GM12878 (cell line): ENCODE measurements around the gene SLC25A29. TPM values are rescaled to one million over a fixed set of nuclear protein-coding genes. Genes with fewer than 3 reads are reported as not detected.

ENCODE experiments used
- ATAC-seq: fragments of 200-7000 bp; cut with Tn5 transposase; 3 replicates; pipeline ENCODE4 v1.9.1; 2020; ENCODE audit warnings: mild to moderate bottlenecking, moderate library complexity
- BruUV-seq: library from RNA; stranded (reverse); fragments of 400-500 nt; replicated peaks from 2 replicates; lab custom pipeline; 2021; lab: Mats Ljungman, UMichigan
- CTCF ChIA-PET: fragments of 300-600 bp; sonication (Branson Sonifier 250); formaldehyde crosslinking; extraction: SDS; loops from one replicate; lab custom pipeline; 2021; ENCODE audit warnings: inconsistent platforms; lab: Yijun Ruan, JAX
- POLR2A ChIA-PET: fragments of 350-600 bp; formaldehyde crosslinking; extraction: SDS; loops from one replicate; lab custom pipeline; 2021; ENCODE audit warnings: inconsistent platforms; lab: Charles Lee
- RAD21 ChIA-PET: fragments of 300-600 bp; sonication (Branson Sonifier 250); formaldehyde crosslinking; loops from one replicate; lab custom pipeline; 2023; ENCODE audit warnings: antibody characterized with exemption; ENCODE audit not compliant: unreplicated experiment; lab: Charles Lee
- SMC1A ChIA-PET: fragments of 300-600 bp; sonication (Branson Sonifier 250); formaldehyde crosslinking; loops from one replicate; lab custom pipeline; 2023; ENCODE audit not compliant: unreplicated experiment, uncharacterized antibody; lab: Charles Lee
- DNase-seq: peaks from one replicate; pipeline ENCODE4 v3.0.0-alpha.2; 2011; ENCODE audit warnings: low read depth, low spot score
- FAIRE-seq: peaks from 3 replicates; lab custom pipeline; 2011; peaks lifted over from hg19 to GRCh38; lab: Jason Lieb, UNC
- H2AFZ ChIP-seq: 2 replicates; pipeline ENCODE4 v1.6.0; 2011; ENCODE audit warnings: low read depth, low read length, control low read depth; ENCODE audit not compliant: control insufficient read depth
- H3K27ac ChIP-seq: 2 replicates; pipeline ENCODE4 v1.5.1; 2011; ENCODE audit warnings: control low read depth; ENCODE audit not compliant: control insufficient read depth, insufficient read depth
- H3K27me3 ChIP-seq, 2 experiments: replicated peaks in 1 of 2; 2 replicates each; pipeline versions ENCODE4 v1.6.0 to v1.6.1; 2011; ENCODE audit warnings: low read length in 1 of 2; ENCODE audit not compliant: control insufficient read depth in 2 of 2, insufficient read depth in 2 of 2
- H3K36me3 ChIP-seq, 2 experiments: 2 replicates each; pipeline ENCODE4 v1.5.1; 2011; ENCODE audit warnings: low read length in 1 of 2; ENCODE audit not compliant: control insufficient read depth in 2 of 2, insufficient read depth in 2 of 2
- H3K4me1 ChIP-seq: 2 replicates; pipeline ENCODE4 v1.6.1; 2011; ENCODE audit warnings: mild to moderate bottlenecking, low read length, moderate library complexity, mixed read lengths; ENCODE audit not compliant: control insufficient read depth, insufficient read depth
- H3K4me2 ChIP-seq: 2 replicates; pipeline ENCODE4 v1.6.0; 2011; ENCODE audit warnings: control low read depth; ENCODE audit not compliant: control insufficient read depth, insufficient read depth
- H3K4me3 ChIP-seq: fragments of 200-600 bp; sonication (generic); 2 replicates; pipeline ENCODE4 v1.5.1; 2016
- H3K79me2 ChIP-seq: 2 replicates; pipeline ENCODE4 v1.6.0; 2011; ENCODE audit warnings: low read length; ENCODE audit not compliant: control insufficient read depth, insufficient read depth
- H3K9ac ChIP-seq: 2 replicates; pipeline ENCODE4 v1.8.0; 2011; ENCODE audit warnings: low read length, control low read depth, mixed read lengths; ENCODE audit not compliant: control insufficient read depth, insufficient read depth
- H3K9me3 ChIP-seq: replicated peaks from 3 replicates; pipeline ENCODE4 v1.5.1; 2011; ENCODE audit warnings: mild to moderate bottlenecking, low read length; ENCODE audit not compliant: control insufficient read depth, insufficient read depth
- H4K20me1 ChIP-seq: 2 replicates; pipeline ENCODE4 v1.6.0; 2011; ENCODE audit not compliant: control insufficient read depth, insufficient read depth
- BACH1 ChIP-seq: fragments of 450-650 bp; IDR thresholded peaks from 2 replicates; pipeline ENCODE4 v1.6.1; 2017; ENCODE audit warnings: mild to moderate bottlenecking, borderline replicate concordance
- CHD2 ChIP-seq: IDR thresholded peaks from 2 replicates; pipeline ENCODE4 v1.6.1; 2011; ENCODE audit warnings: low read depth, low read length, improper control_type of control experiment, borderline replicate concordance
- GATAD2B ChIP-seq: fragments of 450-650 bp; conservative IDR thresholded peaks from 2 replicates; pipeline ENCODE4 v1.6.1; 2017; ENCODE audit warnings: low read depth, mild to moderate bottlenecking, moderate library complexity
- MAX ChIP-seq: IDR thresholded peaks from 2 replicates; pipeline ENCODE4 v1.6.1; 2012; ENCODE audit warnings: low read depth, low read length, improper control_type of control experiment
- MTA2 ChIP-seq: fragments of 450-650 bp; IDR thresholded peaks from 2 replicates; pipeline ENCODE4 v1.6.1; 2016; ENCODE audit warnings: low read depth, mild to moderate bottlenecking, moderate library complexity
- NR2F1 ChIP-seq: fragments of 450-650 bp; conservative IDR thresholded peaks from 2 replicates; pipeline ENCODE4 v1.6.1; 2017; ENCODE audit warnings: mild to moderate bottlenecking
- PAX5 ChIP-seq: IDR thresholded peaks from 2 replicates; pipeline ENCODE4 v1.6.1; 2011; ENCODE audit warnings: low read depth, low read length, borderline replicate concordance
- POLR2AphosphoS2 ChIP-seq: IDR thresholded peaks from 2 replicates; pipeline ENCODE4 v1.6.1; 2011; ENCODE audit warnings: low read depth, mild to moderate bottlenecking, low read length, improper control_type of control experiment, moderate library complexity
- SIX5 ChIP-seq: IDR thresholded peaks from 2 replicates; pipeline ENCODE4 v1.6.1; 2011; ENCODE audit warnings: mild to moderate bottlenecking, low read depth, low read length, moderate library complexity; ENCODE audit not compliant: severe bottlenecking
- SREBF2 ChIP-seq: IDR thresholded peaks from 2 replicates; pipeline ENCODE4 v1.6.1; 2012; ENCODE audit warnings: mild to moderate bottlenecking, low read length
- TAF1 ChIP-seq: IDR thresholded peaks from 2 replicates; pipeline ENCODE4 v1.6.1; 2011; ENCODE audit warnings: mild to moderate bottlenecking, low read depth, low read length, borderline replicate concordance
- WRNIP1 ChIP-seq: IDR thresholded peaks from 2 replicates; pipeline ENCODE4 v1.6.1; 2011; ENCODE audit warnings: low read depth, low read length, improper control_type of control experiment, borderline replicate concordance
- WGBS: methylation state at CpG from one replicate; pipeline ENCODE4 v1.1.6; 2016; ENCODE audit warnings: low lambda C conversion rate; ENCODE audit not compliant: insufficient replicate concordance, insufficient coverage; ENCODE audit errors: missing lambda C conversion rate; 5-methylcytosine and 5-hydroxymethylcytosine counted together
- in situ Hi-C: fragments of 300-500 bp; cut with MboI; formaldehyde crosslinking; loops from 9 replicates; pipeline ENCODE4 v1.14.3; 2018; ENCODE audit warnings: mixed read lengths
- intact Hi-C: fragments of 100-400 bp; cut with micrococcal nuclease; formaldehyde crosslinking; loops from one replicate; pipeline ENCODE4 v1.14.2; 2022; ENCODE audit not compliant: unreplicated experiment
- polyA plus RNA-seq, 11 experiments: library from polyadenylated mRNA; depleted of rRNA in 4 of 11; unstranded in 6 of 11; stranded (reverse) in 5 of 11; fragments of >200 nt; fragmentation: Nextera tagmentation in 4 of 11; fragmentation: Illumina TruSeq in 1 of 11; extraction: Ambion mirVana in 4 of 11; extraction: Trizol in 1 of 11; gene quantifications; 1 replicate in 1 of 11; 2 replicates in 10 of 11; pipeline versions ENCODE4 v1.2.1 to v1.2.3, GENCODE V29; 2011 to 2016; ENCODE audit warnings: inconsistent platforms in 2 of 11, missing spikeins in 2 of 11, low read depth in 1 of 11
- total RNA-seq, 4 experiments: library from RNA; depleted of rRNA in 3 of 4; stranded (reverse); fragments of >200 nt in 3 of 4; fragmentation: Illumina TruSeq in 1 of 4; extraction: Trizol in 1 of 4; gene quantifications; 2 replicates each; pipeline versions ENCODE4 v1.2.1 to v1.2.3, GENCODE V29; 2013 to 2021
- TF ChIP-seq, protein P1 (sequence below): IDR thresholded peaks from 2 replicates; pipeline ENCODE4 v1.6.1; 2012; ENCODE audit warnings: improper control_type of control experiment, low read depth, low read length; ENCODE audit not compliant: insufficient replicate concordance
- TF ChIP-seq, protein P2 (sequence below): fragments of 450-650 bp; formaldehyde crosslinking; IDR thresholded peaks from 2 replicates; pipeline ENCODE4 v1.4.0; 2020; ENCODE audit warnings: mild to moderate bottlenecking, moderate library complexity

The SLC25A29 gene
- total and polyA plus RNA-seq, 10 of the 15 experiments (the other 5 are each of a cell fraction or from before 2014, with no cell fraction given): 0.42 to 13.3 (median 4.0) TPM; not detected in 1

DNA sequence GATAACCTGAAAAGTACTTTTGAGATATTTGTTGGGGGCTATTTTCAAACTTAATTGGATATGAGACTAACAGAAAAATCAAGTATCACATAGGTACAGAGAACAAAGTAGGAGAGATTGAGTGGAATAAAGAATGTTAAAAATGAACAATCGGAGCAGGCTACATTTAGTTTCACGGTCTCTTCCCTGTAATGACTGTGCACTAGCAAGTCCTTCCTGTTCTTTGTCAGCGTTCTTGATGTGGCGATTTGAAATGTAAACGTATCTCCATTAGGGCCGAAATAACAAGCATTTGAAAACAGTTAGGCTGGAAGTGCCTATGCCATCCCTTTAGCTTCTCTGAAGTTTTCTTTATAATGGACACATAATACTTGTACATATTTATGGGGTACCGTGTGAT is 31.0 kb downstream of the SLC25A29 start (continued):
- TF ChIP-seq MTA2: no peak

GRCh38 chr14:100274250-100274649 is 32.0 kb downstream of the SLC25A29 start:
- WGBS: 86% methylated on average over 4 of the region's 4 CpGs
- intact Hi-C loops (no loop called here), in situ Hi-C loops (no loop called here)
- Histone ChIP-seq H3K4me1 (0 out of 2 replicates have a peak, but pooled peaks cover 5% of the 10 kb centered on the region), H3K27ac (no peak overlapping the region), H3K79me2 (peaks cover 50% of the 10 kb centered on the region), H3K27me3 (no peaks in the 10 kb centered on the region), H3K9me3 (no peaks in the 10 kb centered on the region), H3K4me2 (no peak overlapping the region), H3K9ac (no peak overlapping the region), H2AFZ (no peak overlapping the region), H3K4me3 (no peak overlapping the region), H3K36me3 (peaks cover 10 to 27% of the 10 kb centered on the region in 2 experiments), H4K20me1 (no peaks in the 10 kb centered on the region)
- ATAC-seq: no peak
- SMC1A ChIA-PET: interaction anchor here (1.0 to 1.9 kb wide), 2 partner anchors 8 to 15 kb away, joined by 3 to 5 read pairs; no protein-coding TSS in a partner anchor
- RAD21 ChIA-PET: no interaction called here
- FAIRE-seq: no peak
- CTCF ChIA-PET: interaction anchor here (0.6 to 0.8 kb wide), 2 partner anchors 8 to 388 kb away, joined by 3 read pairs; no protein-coding TSS in a partner anchor
- no peak for DNase-seq
- BruUV-seq: no TSS peak
- POLR2A ChIA-PET: no interaction called here
- TF ChIP-seq MAX (no peak), WRNIP1 (no peak), TAF1 (no peak), NR2F1 (no peak), BACH1 (no peak), SIX5 (no peak), GATAD2B (no peak), PAX5 (no peak), SREBF2 (no peak), POLR2AphosphoS2 (no peak), CHD2 (no peak)
- TF ChIP-seq, protein P1, sequence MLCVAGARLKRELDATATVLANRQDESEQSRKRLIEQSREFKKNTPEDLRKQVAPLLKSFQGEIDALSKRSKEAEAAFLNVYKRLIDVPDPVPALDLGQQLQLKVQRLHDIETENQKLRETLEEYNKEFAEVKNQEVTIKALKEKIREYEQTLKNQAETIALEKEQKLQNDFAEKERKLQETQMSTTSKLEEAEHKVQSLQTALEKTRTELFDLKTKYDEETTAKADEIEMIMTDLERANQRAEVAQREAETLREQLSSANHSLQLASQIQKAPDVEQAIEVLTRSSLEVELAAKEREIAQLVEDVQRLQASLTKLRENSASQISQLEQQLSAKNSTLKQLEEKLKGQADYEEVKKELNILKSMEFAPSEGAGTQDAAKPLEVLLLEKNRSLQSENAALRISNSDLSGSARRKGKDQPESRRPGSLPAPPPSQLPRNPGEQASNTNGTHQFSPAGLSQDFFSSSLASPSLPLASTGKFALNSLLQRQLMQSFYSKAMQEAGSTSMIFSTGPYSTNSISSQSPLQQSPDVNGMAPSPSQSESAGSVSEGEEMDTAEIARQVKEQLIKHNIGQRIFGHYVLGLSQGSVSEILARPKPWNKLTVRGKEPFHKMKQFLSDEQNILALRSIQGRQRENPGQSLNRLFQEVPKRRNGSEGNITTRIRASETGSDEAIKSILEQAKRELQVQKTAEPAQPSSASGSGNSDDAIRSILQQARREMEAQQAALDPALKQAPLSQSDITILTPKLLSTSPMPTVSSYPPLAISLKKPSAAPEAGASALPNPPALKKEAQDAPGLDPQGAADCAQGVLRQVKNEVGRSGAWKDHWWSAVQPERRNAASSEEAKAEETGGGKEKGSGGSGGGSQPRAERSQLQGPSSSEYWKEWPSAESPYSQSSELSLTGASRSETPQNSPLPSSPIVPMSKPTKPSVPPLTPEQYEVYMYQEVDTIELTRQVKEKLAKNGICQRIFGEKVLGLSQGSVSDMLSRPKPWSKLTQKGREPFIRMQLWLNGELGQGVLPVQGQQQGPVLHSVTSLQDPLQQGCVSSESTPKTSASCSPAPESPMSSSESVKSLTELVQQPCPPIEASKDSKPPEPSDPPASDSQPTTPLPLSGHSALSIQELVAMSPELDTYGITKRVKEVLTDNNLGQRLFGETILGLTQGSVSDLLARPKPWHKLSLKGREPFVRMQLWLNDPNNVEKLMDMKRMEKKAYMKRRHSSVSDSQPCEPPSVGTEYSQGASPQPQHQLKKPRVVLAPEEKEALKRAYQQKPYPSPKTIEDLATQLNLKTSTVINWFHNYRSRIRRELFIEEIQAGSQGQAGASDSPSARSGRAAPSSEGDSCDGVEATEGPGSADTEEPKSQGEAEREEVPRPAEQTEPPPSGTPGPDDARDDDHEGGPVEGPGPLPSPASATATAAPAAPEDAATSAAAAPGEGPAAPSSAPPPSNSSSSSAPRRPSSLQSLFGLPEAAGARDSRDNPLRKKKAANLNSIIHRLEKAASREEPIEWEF: no peak
- TF ChIP-seq, protein P2, sequence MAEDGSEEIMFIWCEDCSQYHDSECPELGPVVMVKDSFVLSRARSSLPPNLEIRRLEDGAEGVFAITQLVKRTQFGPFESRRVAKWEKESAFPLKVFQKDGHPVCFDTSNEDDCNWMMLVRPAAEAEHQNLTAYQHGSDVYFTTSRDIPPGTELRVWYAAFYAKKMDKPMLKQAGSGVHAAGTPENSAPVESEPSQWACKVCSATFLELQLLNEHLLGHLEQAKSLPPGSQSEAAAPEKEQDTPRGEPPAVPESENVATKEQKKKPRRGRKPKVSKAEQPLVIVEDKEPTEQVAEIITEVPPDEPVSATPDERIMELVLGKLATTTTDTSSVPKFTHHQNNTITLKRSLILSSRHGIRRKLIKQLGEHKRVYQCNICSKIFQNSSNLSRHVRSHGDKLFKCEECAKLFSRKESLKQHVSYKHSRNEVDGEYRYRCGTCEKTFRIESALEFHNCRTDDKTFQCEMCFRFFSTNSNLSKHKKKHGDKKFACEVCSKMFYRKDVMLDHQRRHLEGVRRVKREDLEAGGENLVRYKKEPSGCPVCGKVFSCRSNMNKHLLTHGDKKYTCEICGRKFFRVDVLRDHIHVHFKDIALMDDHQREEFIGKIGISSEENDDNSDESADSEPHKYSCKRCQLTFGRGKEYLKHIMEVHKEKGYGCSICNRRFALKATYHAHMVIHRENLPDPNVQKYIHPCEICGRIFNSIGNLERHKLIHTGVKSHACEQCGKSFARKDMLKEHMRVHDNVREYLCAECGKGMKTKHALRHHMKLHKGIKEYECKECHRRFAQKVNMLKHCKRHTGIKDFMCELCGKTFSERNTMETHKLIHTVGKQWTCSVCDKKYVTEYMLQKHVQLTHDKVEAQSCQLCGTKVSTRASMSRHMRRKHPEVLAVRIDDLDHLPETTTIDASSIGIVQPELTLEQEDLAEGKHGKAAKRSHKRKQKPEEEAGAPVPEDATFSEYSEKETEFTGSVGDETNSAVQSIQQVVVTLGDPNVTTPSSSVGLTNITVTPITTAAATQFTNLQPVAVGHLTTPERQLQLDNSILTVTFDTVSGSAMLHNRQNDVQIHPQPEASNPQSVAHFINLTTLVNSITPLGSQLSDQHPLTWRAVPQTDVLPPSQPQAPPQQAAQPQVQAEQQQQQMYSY (CRISPR knock-in tag): no peak
